Smooth muscle cell (in vitro differentiated cells): ENCODE measurements around the gene GNAS-AS1. TPM values are rescaled to one million over a fixed set of nuclear protein-coding genes. Genes with fewer than 3 reads are reported as not detected.

Experiments
- DNase-seq: peaks from one replicate; lab custom pipeline; 2025; ENCODE audit not compliant: unreplicated experiment; lab: John Stamatoyannopoulos, UW
- H2AFZ ChIP-seq: fragments of 200-600 bp; sonication (generic); 2 replicates; pipeline ENCODE4 v1.6.0; 2016; ENCODE audit warnings: antibody characterized with exemption, low read depth, mild to moderate bottlenecking
- H3F3A ChIP-seq: fragments of 200-600 bp; sonication (generic); 2 replicates; pipeline ENCODE4 v1.6.0; 2017; ENCODE audit warnings: antibody characterized with exemption, low read depth
- H3K27ac ChIP-seq: fragments of 200-600 bp; sonication (generic); 2 replicates; pipeline ENCODE4 v1.5.1; 2016; ENCODE audit warnings: low read depth, mild to moderate bottlenecking
- H3K27me3 ChIP-seq: fragments of 200-600 bp; sonication (generic); 2 replicates; pipeline ENCODE4 v1.6.1; 2016; ENCODE audit warnings: low read depth, mild to moderate bottlenecking
- H3K36me3 ChIP-seq: fragments of 200-600 bp; sonication (generic); 2 replicates; pipeline ENCODE4 v1.5.1; 2016; ENCODE audit warnings: low read depth
- H3K4me1 ChIP-seq: fragments of 200-600 bp; sonication (generic); 2 replicates; pipeline ENCODE4 v1.5.1; 2016; ENCODE audit warnings: low read depth
- H3K4me2 ChIP-seq: fragments of 200-600 bp; sonication (generic); 2 replicates; pipeline ENCODE4 v1.6.0; 2016; ENCODE audit warnings: mild to moderate bottlenecking
- H3K4me3 ChIP-seq: fragments of 200-600 bp; sonication (generic); 2 replicates; pipeline ENCODE4 v1.5.1; 2016; ENCODE audit warnings: mild to moderate bottlenecking
- H3K79me2 ChIP-seq: fragments of 200-600 bp; sonication (generic); 2 replicates; pipeline ENCODE4 v1.6.0; 2016; ENCODE audit warnings: low read depth, mild to moderate bottlenecking
- H3K9ac ChIP-seq: fragments of 200-600 bp; sonication (generic); 2 replicates; pipeline ENCODE4 v1.6.0; 2016; ENCODE audit warnings: low read depth
- H3K9me3 ChIP-seq: fragments of 200-600 bp; sonication (generic); replicated peaks from 2 replicates; pipeline ENCODE4 v1.5.1; 2016; ENCODE audit warnings: low read depth
- H4K20me1 ChIP-seq: fragments of 200-600 bp; sonication (generic); 2 replicates; pipeline ENCODE4 v1.6.0; 2016; ENCODE audit warnings: low read depth
- CTCF ChIP-seq: fragments of 200-600 bp; sonication (generic); IDR thresholded peaks from 2 replicates; pipeline ENCODE4 v1.5.1; 2017; ENCODE audit warnings: borderline replicate concordance, mild to moderate bottlenecking, antibody characterized with exemption; ENCODE audit not compliant: insufficient read depth, poor library complexity, severe bottlenecking
- WGBS: methylation state at CpG from one replicate; pipeline ENCODE4 v1.1.7; 2016; ENCODE audit warnings: low lambda C conversion rate; 5-methylcytosine and 5-hydroxymethylcytosine counted together
- polyA plus RNA-seq: library from polyadenylated mRNA; unstranded; fragments of >200 nt; fragmentation: Nextera tagmentation; extraction: Ambion mirVana; gene quantifications from 2 replicates; pipeline ENCODE4 v1.2.1, GENCODE V29; 2016
- total RNA-seq: library from RNA; depleted of rRNA; stranded (reverse); fragments of >200 nt; gene quantifications from 2 replicates; pipeline ENCODE4 v1.2.3, GENCODE V29; 2014

The GNAS-AS1 gene
- total and polyA plus RNA-seq, 2 experiments from 2014 or later = 0.40 TPM; not detected in 1

DNA sequence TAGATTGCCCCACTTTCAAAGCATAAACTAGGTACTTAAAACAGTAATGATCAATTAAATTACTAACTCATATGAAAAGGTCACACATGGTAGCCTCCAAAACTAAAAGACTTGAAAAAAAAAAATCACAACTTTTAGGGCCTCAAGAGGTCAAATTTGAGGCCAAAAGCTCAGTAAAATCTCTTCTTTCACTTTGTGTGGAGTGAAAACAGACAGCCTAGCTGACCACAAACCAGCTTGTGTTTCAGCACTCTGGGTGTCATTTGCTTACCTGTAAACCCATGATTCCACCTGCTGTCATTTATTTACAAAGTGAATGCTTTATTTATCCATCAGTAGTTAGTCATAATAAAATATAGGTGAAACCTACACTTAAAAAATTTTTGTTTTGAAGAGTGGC is 35.8 kb upstream of the GNAS-AS1 start:
- Histone ChIP-seq H3K27ac (no peak overlapping the region), H3K4me3 (no peak overlapping the region), H3K36me3 (no peaks in the 10 kb centered on the region), H2AFZ (no peak overlapping the region), H3K9me3 (no peaks in the 10 kb centered on the region), H3K27me3 (no peaks in the 10 kb centered on the region), H3K4me2 (no peak overlapping the region), H4K20me1 (no peaks in the 10 kb centered on the region), H3K79me2 (peaks cover 2% of the 10 kb centered on the region), H3K4me1 (peaks cover 27% of the 10 kb centered on the region), H3F3A (peaks cover 11% of the 10 kb centered on the region), H3K9ac (no peak overlapping the region)
- no peak for DNase-seq
- TF ChIP-seq CTCF = no peak

DNA sequence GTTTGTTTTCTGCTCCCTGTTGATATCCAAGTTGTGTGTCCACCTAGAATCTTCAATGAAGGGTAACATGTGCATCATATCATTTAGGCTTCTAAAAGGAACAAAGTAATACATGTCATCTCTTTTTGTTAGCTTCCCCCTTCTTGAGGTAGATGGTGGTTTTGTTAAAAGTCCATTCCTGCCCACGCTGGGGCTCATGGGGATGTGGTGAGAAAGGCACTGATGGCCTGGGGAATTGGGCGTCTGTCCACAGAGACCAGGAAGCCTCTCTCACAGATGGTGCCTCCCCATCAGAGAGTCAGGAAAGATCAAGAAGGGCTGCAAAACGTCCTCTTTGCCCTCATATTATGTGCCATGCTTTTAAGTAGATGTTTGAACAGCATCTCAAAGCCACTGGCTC is 34.3 kb upstream of the GNAS-AS1 start:
- no peak for DNase-seq
- Histone ChIP-seq H3K4me1 (peaks cover 27% of the 10 kb centered on the region), H2AFZ (no peak overlapping the region), H3K27ac (no peak overlapping the region), H3K9me3 (no peaks in the 10 kb centered on the region), H3K4me2 (no peak overlapping the region), H3K4me3 (no peak overlapping the region), H3K79me2 (no peaks in the 10 kb centered on the region), H3K9ac (no peak overlapping the region), H3F3A (peaks cover 11% of the 10 kb centered on the region), H3K27me3 (no peaks in the 10 kb centered on the region), H3K36me3 (no peaks in the 10 kb centered on the region), H4K20me1 (no peaks in the 10 kb centered on the region)
- no peak for TF ChIP-seq CTCF
- WGBS = 86% methylated on average over 3 of the region's 3 CpGs

GRCh38 chr20:58883241-58883691 is 32.6 kb upstream of the GNAS-AS1 start:
- TF ChIP-seq CTCF = no peak
- 11% methylated on average over 9 of the region's 9 CpGs for WGBS

GRCh38 chr20:58882704-58883089 is 32.0 kb upstream of the GNAS-AS1 start:
- peaks cover 11% of the 10 kb centered on the region for H3F3A ChIP-seq
- DNase-seq = no peak
- 75% methylated on average over 5 of the region's 5 CpGs for WGBS
- TF ChIP-seq CTCF = no peak
- H3K9ac ChIP-seq = peak overlapping the region; percentile 25
- H3K4me3 ChIP-seq = peak overlapping the region; percentile 15
- H2AFZ ChIP-seq = no peak overlapping the region
- H4K20me1 ChIP-seq = no peaks in the 10 kb centered on the region
- H3K79me2 ChIP-seq = no peaks in the 10 kb centered on the region
- H3K27me3 ChIP-seq = no peaks in the 10 kb centered on the region
- H3K27ac ChIP-seq = peak overlapping the region; percentile 79
- H3K4me2 ChIP-seq = peak overlapping the region; percentile 80
- no peaks in the 10 kb centered on the region for H3K36me3 ChIP-seq
- peaks cover 36% of the 10 kb centered on the region for H3K4me1 ChIP-seq
- no peaks in the 10 kb centered on the region for H3K9me3 ChIP-seq

More at GRCh38 chr20:58883241-58883691, 32.6 kb upstream of the GNAS-AS1 start:
- no peak for DNase-seq
- H3K4me1 ChIP-seq = peaks cover 36% of the 10 kb centered on the region
- no peaks in the 10 kb centered on the region for H4K20me1 ChIP-seq
- H2AFZ ChIP-seq = peak overlapping the region; percentile 59
- no peaks in the 10 kb centered on the region for H3K79me2 ChIP-seq
- peak overlapping the region; percentile 25 for H3K9ac ChIP-seq
- H3K9me3 ChIP-seq = no peaks in the 10 kb centered on the region
- H3K4me3 ChIP-seq = peak overlapping the region; percentile 15
- no peaks in the 10 kb centered on the region for H3K27me3 ChIP-seq
- peak overlapping the region; percentile 79 for H3K27ac ChIP-seq
- peak overlapping the region; percentile 80 for H3K4me2 ChIP-seq
- H3K36me3 ChIP-seq = no peaks in the 10 kb centered on the region
- peaks cover 11% of the 10 kb centered on the region for H3F3A ChIP-seq
